HG03432 (cell line): Measurements from ENCODE around the gene RCN2.
"Not testable (repeated sequence)": the region's sequence is repeated elsewhere in the genome, so short reads cannot be mapped to it uniquely, and the experiment has no call there.

Source experiments
- ATAC-seq: cut with Tn5 transposase; IDR thresholded peaks from one replicate; pipeline ENCODE4 v1.9.1; 2021; ENCODE audit warnings: mild to moderate bottlenecking, moderate library complexity; ENCODE audit not compliant: unreplicated experiment

Gene RCN2

DNA sequence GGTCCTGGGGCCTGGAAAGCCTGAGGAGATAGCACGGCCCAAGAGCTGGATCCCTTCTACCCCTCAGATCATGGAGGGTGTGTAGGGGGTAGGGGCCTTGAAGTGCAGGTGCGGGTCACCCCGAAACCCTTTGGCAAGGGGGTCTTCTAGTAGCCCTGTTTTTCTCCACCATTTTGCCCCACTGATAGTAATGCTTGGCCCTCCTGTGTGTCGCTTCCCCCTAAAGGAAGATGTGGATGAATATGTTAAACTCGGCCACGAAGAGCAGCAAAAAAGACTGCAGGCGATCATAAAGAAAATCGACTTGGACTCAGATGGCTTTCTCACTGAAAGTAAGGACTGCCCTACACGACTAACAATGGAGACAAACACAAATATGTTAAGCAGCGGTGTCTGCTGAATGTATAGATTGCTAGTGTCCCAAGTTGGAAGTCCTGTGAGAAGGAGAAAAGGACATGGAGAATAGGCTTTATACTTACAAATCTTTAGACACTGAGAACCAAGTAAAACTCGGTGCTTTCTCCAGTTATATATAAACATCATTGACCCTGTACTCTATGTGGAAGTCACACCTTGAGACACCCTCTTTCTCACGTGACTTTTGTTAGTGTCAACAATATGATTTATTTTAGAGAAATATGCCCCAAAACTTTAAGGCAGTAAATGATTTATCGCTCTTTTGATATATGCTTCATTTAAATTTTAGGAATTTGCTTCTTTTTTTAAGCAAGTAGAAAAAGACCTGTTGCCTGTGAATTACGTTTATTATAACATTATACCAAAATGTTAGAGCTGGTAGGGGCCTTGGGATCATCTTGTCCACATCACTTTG, 802 bp downstream of the RCN2 start:
- peak; percentile 1 for ATAC-seq

DNA sequence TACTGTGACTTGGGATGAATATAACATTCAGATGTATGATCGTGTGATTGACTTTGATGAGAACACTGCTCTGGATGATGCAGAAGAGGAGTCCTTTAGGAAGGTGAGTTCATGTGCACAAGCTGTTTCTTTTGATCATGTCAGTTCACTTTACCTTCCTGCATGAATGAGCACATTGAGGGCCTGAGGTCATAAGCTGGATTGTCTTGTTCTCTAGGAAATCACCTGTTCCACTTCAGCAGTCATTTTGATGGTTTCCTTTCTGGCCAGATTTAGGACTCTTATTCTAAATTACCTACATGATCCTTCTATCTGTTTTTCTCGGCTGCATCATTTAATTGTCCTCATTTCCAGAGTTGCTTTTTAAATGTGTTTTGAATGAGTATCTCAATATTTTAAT, 4.1 kb downstream of the RCN2 start:
- ATAC-seq = no peak

DNA sequence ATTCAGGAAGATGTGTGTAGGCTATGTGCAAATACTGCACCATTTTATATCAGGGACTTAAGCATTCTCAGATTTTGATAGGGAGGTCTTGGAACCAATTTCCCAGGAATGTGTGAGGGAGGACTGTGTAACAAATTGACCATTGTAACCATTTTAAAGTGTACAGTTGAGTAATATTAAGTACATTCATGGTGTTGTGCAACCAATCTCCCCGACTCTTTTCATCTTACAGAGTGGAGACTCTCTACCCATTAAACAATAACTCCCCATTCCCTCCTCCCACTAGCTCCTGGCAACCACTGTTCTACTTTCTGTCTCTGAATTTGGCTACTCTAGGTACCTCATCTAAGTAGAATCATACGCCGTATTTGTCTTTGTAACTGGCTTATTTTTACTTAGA, 5.1 kb downstream of the RCN2 start:
- no peak for ATAC-seq

DNA sequence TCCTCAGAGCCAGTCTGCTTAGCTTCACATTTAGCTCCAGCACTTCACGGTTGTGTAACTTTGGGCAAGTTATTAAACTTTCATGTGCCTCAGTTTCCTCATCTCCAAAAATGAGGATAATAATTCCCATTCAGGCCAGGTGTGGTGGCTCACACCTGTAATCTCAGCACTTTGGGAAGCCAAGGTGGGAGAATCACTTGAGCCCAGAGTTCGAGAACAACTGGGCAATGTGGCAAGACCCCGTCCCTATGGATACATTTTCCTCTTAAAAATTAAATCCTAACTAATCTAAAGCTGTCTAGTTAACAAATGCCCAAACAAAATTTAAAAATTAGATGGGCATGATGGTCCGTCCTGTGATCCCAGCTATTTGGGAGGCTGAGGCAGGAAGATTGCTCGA, 7.2 kb downstream of the RCN2 start:
- ATAC-seq = no peak

DNA sequence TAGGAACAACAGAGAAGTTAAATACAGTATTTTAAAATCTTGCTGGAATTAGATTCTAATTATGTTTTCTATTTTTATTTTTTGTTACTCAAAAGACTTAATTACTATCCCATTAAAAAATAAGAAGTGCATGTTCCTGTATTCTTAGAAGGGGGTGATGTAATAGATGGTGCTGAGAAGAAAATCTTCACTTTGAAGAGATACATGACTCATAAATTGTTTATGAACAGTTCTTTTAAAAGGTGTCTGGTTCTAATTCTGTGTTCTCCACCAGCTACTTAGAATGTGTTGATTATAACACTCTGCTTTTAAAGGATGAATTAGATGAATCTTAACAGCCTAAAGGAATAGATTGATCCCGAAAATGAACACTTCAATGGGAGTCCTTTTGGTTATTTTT, 8.2 kb downstream of the RCN2 start:
- ATAC-seq = no peak

DNA sequence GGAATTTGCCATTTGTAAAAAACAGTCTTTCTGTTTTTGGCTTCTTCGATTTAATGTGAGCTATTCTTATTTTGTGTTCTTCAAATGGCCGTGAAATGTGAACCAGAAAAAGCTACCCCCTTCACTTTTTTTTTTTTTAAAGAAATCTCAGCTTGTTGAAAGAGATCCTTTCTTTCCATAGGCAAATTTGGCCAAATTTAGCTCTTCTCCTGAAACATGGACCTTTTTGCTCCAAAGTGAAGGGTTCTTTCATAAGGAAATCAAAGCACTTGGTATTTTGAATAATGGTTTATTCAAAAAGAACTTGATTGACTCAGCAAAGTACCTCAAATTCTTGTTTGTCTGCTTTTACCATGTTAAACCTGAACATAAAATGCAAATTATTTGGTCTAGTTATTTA, 10.1 kb downstream of the RCN2 start:
- ATAC-seq = no peak

DNA sequence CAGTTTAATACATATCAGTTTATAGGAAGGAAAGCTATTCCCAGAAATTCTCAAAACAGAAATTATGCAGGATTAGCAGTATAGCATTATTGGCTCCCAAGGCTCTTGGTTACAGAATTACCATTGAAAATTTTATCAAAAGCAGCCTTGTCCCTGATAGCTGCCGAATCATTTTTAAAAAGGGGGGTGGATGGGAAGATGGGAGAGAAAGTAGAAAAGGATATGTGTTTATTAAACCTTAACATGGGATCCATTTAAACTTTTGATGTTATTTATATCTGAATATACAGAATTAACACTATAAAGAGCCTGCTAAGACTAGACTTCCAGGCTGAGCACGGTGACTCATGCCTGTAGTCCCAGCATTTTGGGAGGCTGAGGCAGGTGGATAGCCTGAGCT, 10.8 kb downstream of the RCN2 start:
- ATAC-seq = no peak

DNA sequence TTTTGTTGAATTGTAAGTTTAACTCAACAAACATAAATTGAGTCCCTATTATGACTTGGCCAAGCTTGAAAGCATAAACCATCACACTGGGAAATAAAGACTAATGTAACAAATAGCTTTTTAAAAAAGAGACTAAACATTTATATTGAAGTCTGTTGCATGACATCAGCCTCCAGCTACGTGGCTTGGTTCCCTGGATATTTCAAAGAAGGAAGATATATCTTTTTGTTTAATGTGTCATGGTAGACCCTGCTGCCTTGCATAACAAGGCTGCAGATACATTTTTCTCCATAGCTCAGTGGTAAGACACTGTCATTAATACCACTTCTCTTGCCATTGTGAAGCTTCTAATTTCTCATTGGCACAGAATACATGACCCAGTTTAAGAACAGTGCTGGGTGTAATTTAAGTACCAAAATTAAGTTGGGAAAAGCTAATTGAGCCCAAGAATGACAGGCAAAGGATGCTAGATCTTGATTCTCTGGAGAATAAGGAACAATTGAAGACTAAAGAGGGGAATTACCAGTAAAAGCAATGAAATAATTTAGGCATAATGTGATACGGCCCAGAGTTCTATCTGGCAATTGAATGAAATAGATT, 14.0 kb downstream of the RCN2 start:
- no peak for ATAC-seq

DNA sequence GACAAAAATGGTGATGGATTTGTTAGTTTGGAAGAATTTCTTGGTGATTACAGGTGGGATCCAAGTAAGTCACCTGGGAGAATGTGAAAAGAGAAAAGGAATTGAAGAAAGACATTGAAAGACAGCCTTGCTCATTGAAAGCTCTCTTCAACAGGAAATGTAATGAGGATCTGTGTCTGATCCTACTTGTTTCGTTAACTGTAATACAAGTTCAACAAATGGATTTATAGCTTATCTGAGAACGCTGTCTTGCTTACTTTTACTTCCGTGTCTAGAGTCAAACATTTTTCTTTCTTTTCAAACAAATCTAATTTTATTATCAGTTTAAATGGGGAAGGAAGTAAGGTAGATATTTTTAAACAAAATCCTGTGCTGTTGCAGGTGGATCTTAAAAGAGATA, 15.9 kb downstream of the RCN2 start:
- ATAC-seq = no peak

DNA sequence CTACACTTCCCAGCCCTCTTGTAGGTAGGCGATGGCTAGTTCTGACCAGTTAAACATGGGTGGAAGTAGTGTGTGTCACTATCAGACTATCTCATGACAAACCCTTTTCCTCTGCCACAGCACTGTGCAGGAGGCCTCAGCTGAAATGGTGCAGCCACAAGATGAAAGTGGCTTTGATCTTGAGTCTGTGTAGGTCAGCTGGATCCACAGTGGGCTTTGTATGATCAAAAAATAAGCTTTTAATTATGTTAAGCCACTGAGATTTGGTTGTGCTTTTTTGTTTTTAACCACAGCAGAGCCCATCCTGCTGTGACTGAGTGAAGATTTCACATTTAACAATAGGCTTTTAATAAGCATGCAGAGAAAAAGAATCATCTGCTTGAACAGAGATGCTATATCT, 19.7 kb downstream of the RCN2 start:
- ATAC-seq = no peak

DNA sequence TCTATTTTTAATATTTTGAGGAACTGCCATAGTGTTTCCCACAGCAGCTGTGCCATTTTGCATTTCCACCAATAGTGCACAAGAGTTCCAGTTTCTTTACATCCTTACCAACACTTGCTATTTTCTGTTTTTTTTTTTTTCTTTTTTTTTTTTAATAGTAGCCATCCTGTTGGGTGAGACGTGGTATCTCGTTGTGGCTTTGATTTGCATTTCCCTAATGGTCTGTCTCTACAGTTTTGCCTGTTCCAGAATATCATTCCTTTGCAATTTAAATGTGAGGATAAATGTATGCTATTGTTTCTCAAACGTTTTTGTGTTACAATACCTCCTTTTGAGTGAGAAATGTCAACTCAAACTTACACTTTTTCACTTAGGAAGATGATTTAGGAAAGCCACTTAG, 22.4 kb downstream of the RCN2 start:
- ATAC-seq = no peak

DNA sequence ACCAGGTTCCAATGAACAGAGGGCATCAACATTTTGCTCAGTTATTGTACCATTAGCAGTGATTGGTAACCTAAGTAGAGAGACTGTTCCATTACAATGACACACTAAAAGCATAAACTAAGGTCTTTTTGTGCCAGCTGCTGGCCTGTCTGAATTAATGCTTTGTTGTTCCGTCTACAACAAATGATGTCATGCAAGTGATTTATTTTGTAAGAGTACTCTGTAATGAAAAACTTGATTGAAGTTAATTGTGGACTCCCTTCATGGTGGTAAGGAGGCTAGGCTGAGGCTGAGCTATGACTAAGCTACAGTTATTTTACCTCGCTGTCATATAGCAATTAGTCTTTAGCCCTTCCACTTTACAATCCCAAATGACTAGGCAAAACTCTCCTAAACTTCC, 23.2 kb downstream of the RCN2 start:
- no peak for ATAC-seq

DNA sequence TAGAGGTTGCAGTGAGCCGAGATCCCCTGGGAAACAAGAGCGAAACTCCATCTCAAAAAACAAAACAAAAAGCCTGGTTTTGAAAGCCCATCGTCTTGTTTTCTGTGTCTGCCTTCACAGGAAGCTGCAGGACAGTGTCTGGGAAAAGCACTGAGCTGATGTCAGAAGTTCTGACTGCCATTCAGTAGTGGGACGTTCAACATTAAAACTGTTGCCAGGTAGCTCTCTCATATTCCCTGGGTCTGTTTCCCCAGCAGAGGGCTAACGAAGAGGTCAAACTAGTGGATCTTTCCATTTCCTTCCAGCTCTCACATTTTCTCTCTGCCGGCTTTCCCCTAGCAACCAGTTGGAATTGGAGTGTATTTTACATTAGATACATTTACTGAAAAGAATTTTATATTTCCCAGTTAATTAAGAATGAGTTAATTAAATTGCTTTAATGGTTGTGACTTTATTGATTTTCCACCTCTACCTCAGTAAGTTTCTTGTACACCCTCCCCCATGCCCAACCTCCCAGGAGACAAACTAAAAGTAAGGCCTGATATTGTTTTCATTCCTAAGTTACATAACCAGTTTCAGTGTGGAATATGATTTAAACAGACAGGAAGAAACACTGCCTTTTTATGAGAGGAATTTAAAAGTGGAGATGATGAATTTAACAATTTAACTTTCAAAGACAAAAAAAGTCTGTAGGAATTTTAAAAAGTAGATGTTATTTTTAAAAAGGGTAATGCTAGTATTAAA, 29.9 kb downstream of the RCN2 start:
- no peak for ATAC-seq

DNA sequence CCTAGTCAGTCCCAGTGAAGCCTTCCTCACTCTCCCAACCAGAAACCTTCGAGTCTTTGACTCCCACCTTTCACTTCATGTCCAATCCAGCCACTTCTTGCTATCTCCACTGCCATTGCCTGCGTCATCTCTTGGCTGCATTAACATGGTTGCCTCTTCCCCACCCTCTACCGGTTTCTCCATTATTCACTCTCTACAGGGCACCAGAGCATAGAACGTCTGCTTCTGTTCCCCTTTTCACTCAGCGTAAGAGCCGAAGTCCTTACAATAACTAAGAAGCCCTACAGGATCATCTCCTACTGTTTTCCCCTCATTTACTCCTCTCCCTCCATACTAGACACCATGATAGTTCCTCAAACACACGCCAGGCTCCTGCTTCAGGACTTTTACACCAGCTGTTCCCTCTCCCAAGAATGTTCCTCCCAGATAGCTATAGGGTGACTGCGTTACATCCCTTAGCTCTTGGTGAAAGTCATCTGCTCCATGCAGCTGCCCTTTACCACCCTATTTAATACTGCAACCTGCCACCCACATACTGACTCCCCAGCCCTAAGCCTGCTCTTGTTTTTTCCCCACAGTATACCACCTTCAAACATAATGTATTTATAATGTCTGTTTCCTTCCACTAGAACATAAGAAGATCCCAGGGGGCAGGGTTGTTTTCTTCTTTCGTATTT, 30.9 kb downstream of the RCN2 start:
- no peak for ATAC-seq

DNA sequence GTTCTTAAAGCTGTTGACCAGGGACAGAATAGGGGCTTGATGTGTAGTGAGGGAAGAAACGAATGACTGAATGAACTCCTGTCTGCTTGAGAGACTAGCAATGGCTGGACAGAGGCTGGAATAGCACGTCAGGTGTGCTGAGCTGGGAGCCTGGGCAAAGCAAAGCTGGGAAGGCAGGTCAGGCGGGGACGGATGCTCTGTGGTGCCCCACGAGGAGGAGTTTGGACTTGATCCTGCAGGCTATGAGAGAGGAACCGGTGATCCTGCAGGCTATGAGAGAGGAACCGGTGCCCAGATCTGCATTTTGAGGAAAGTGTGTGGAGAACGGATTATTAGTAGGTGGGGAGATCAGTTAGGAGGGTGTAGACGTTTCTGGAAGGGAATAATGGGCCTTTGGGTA, 32.0 kb downstream of the RCN2 start:
- no peak for ATAC-seq

DNA sequence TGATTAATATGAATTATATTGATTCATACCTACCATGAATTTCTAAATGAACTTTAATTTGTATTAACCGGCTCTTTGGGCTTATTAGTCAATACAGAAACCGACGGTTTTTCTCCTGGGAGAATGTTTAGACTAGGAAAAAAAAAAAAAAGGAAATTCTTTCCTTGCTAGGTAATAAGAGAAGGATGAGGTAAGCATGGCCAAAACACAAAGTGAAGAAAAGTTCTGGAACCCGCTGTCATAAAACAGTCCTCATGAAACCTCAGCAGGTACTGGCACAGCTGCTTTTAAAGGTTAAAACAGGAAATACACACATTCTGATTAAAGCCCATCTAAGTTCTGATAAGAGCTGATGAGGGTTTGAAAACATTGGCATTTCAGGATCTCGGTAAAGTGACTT, 32.6 kb downstream of the RCN2 start:
- ATAC-seq = no peak

DNA sequence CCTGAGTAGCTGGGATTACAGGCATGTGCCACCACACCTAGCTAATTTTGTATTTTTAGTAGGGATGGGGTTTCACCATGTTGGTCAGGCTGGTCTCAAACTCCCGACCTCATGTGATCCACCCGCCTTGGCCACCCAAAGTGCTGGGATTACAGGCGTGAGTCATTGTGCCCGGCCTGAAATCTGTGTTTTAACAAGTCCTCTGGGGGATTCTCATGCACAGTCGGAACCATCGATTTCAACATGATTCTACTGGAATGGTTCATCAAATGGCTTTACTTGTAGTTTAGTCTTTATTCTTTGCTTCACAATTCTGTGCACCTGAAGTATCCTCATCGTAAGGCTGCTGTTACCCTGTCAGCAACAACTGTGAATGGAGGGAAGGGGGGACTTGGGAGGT, 34.5 kb downstream of the RCN2 start:
- ATAC-seq = not testable (repeated sequence)

DNA sequence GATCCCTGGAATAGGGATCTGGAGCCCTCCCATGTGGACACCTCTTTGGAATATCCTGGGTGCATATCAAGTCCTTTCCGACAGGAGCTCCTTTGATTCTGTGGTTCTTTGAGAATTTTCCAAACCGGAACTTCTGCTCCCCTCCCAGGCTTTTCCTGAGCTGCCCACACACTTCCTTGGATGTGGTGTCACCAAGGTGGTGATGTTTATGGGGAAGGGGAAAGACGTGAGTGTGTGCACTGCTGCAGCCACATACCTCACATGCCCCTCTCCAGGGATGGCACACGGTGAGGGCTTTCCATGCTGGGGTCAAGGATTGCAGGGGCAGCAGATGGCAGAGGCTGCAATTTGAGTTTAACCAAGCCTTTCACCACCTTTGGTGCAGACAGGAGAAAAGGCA, 35.5 kb downstream of the RCN2 start:
- no peak for ATAC-seq

DNA sequence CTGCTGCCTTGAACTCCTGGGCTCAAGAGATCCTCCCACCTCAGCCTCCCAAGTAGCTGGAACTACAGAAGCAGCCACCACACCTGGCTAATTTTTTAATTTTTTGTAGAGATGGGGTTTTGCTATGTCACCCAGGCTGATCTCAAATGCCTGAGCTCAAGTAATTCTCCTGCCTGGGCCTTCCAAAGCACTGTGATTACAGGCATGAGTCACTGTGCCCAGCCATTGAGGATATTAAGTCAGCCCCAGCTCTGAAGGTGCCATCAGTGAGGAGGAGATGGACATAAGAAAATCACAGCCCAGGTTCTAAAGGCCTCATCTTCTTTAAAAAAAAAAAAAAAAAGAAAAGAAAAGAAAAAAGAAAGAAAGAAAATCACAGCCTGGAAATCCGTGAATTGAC, 36.8 kb downstream of the RCN2 start:
- no peak for ATAC-seq

DNA sequence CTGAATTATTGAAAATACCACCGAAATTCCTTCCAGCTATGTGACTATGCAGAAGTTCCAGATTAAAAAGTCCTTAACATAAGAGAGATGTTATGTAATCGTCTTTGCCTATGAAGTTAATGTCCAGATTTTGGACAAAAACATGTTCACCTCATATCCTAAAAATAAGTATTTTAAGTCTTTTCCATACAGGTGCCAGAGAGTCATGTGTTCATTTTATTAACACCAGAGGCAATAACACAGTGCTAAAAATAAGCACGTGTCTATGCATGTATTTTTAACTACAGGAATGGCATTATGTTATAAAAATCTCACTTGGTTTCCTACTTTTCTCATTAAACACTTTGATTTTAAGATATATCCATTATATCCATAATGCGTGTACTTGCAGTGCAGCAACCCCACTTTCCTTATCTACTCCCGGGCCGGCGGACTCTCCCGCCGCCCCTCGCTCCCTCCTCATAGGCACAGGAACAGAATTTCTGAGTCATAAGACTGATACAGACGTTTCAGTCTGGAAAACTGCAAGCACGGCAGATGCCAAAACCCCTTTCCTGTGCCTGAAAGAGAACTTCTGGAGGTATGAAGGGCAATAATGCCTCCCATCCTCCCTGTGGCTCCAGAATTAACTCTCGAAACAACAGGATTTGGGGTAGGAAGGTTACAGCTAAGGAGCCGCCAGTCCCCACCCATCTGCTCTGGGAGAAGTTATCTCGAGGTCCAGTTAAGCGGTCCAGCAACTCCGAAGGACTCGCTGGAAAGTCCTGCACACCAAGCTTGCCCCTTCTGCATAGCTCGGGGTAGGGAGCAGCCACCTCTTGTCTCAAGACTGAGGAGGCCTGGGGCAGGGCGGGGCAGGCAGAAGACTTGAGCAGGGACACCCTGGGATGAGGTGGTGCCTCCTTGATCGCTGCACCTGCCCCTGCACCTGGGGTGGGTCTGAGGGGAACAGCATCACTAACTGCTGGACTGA, 41.1 kb downstream of the RCN2 start:
- ATAC-seq = no peak
